NCI-H446 treated with DMSO at 0.1 percent for 48 hours (cell line): ENCODE data around the gene MACROH2A1.

ENCODE experiments used
- DNase-seq: peaks from one replicate; lab custom pipeline; 2025; lab: John Stamatoyannopoulos, UW

The MACROH2A1 gene

DNA sequence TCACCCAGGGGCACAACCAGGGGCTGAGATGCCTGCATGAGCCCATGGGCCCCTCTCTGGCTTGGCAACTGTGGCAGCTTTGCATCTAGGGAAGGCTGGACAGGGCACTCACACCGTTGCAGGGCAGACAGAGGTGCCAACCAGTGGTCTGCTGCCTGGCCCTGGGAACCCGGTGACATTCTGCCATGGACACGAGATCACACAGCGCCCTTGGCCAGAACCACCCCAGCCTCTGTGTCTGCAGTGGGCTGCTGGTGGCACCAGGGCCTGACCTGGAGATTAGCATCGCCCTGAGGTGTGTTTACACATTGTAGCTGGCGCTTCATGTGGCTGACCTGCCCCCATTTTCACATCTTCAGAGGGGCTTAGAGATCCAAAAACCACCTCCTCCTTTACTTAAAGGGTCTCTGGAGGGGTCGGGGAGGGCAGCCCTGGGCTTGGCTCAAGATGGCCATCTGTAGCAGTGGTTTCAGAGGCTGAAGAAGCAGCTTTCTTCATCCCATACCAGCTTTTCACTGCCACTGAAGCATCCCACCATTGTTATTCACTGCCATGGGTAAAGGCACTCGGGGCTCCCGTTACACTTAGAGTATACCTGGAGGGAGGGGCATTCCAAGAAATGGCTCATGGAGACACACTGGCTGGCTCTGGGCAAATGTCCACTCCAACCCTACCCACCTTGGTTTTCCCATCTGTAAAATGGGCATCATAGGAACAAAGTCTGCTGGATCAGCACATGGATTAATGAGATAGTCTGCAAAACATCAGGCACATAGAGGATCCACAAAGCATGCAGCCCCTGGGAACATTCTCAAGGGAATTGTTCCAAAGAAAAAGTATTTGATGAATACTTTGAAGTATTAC, 36.7 kb upstream of the MACROH2A1 start:
- no peak for DNase-seq

DNA sequence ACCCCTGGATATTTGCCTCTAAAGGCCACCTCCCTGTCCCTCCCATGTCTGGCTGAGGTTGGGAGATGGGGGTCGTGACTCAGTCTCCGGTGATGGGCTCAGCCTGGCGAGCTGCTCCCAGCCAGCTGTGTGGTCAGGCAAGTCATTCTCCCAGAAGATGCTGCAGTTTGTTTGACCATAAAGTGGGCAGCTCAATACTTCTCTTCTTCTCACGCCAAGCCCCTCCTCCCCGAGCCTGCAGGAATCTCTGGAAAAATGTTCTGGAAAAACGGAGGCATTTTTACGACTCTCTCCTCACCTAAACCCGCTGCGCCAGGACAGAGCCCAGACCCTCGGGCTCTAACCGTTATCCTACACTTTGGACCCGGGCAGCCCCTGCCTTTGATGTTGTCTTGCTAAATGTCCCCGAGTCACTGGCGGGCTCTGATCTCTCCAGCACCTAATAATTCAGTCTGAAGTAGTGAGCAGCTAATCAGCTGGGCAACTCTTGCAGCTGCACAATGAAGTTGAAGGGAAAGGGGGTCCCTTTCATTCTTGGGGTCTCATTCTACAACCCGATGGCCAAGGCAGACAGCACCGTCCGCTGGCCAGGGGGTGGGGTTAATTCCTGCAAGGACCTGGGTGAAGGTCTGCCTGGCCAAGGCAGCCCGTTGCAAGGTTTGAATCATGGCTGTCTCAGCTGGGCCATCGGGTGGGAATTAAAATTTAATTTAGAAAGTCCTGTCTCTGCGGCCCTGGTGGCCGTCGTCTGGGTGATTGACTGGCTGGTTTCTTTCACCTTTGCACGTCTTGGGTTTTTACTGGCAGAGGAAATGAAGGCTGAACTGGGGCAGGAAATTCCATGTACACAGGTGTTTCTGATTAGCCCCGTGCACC, 35.8 kb upstream of the MACROH2A1 start:
- no peak for DNase-seq

- DNase-seq, result no peak
Observed at GRCh38 chr5:135433681-135434426, 34.8 kb upstream of the MACROH2A1 start.

DNA sequence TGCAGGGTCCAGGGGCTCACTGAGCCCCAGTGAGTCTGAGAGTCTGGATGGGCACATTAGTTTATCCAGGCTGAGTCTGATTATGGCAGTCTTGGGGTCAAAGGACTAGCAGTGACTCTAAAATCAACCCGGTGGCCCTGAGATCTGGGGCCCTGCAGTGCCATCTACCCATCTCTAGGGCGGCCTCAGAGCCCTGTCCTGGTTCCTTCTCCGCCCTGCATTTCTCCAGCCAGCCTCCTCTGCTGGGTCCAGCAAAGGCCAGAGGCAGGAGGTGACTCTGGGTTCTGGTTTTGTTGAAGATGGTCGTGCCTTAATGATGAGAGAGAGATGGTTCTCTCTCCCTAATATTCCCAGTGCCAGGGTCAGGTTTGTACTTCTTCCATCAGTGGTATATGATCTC, 33.1 kb upstream of the MACROH2A1 start:
- no peak for DNase-seq

DNA sequence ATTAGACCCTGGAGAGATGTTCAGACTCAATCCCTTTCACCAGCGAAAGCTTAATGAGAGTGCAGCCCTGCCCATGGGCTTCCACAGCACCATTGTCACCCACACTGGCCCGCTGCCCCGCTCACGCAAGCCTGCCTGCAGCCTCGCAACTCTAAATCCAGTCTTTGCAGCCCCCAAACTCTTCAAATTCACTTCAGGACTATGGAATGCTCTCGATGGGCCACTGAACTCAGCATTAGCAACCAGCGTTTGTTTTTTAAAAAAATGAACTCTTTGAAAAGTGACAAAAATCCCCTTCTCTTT, 31.1 kb upstream of the MACROH2A1 start:
- DNase-seq, result no peak

DNA sequence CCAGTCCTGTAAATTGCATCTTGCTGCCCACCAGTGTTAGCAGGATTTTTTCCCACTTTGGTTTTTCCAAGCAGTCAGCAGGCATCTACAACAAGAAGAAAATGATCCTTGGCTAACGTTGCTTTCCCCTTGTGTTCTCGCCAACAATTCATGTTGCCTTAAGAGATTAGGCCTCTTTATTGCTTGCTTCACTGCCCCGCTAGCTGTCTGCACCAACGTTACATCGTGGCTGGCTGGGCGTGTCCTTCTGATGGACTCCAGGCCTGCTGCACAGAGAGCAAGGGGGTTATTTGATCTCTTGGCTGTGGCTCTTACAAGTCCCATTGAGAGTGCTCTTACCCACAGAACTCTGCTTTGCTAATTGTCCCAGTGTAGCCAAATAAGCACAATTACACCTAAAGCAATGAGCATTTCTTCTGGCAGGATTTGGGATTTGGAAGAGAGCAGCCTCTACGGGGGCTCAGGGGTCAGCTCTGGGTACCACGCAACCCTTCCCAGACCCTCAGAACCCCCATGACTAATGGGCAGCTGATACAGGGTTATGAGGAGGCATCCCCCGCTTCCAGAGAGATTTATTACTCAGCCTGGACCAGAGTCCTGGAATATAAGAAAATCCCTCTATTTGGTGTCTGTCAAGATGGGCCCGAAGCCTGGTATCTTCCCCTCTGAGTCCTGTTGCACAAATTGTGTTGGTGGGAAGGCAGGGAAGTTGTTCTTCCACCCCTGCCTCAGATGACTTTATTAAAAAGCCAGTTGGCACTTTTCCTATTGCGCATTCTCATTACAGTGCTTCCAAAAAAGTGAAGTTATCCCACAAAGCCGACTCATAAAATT, 30.5 kb upstream of the MACROH2A1 start:
- DNase-seq, result peak; percentile 15

GRCh38 chr5:135428586-135428985, 29.6 kb upstream of the MACROH2A1 start:
- DNase-seq, result no peak

DNA sequence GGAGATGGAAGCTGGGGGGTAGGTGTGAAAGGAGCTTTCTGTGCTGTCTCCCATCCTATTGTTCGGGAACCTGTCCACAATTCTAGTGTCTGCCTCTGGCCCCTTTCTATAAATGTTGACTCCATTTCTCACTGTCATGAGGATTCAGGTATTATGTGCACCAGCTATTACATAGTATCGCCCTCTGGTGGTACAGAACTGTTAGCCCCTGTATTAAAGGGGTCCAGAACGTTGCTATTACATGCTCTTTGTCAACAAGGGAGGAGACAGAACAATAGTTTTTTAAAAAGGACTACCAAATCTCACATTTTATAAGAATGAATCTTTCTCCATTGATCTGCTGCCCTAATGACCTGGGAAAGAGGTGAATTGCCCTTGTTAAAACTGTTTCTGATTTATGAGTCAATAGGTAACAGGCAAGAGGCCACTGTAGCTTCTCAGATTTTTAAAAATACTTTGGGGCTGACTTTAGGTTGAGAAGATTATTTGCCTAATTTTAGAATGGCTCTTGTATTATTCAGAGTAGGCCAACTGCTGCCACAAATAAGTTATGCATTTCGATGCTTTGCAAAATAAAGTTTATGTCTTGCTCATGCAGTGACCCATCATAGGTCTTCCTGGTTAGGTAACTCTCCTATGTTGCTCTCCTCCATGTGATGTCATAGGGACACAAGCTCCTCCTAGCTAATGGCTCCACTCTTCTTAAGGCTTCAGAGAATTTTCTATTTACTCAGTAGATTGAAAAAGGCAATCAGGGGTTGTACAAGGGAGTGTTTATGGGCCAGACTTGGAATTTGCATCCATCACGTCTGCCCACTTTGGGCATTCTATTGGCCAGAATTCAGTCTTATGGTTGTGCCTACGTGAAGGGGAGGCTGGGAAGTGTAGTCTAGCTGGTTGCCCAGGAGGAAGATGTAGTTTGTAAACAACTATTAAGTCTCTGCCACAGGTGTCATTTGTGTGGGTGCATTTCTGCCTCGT, 27.4 kb upstream of the MACROH2A1 start:
- peak; percentile 24 for DNase-seq

DNA sequence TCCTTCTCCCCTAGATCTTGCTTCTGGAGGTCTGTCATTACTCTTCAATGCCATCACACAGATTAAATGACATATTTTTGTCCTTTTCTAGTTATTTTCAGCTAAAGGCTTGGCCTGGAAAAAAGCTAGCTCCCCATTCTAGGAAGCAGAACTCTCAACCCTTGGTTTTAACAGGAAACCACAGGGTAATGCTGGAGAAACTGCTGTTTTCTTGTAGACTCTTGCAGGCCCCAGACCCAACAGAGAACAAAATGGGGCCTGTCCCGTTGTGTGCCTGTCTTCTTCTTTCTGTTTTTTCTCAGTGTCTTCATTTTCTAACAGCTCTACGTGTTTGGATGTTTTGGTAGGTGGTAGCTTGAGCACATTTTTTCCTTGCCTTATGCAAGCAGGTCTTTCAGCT, 26.6 kb upstream of the MACROH2A1 start:
- DNase-seq, result no peak

DNA sequence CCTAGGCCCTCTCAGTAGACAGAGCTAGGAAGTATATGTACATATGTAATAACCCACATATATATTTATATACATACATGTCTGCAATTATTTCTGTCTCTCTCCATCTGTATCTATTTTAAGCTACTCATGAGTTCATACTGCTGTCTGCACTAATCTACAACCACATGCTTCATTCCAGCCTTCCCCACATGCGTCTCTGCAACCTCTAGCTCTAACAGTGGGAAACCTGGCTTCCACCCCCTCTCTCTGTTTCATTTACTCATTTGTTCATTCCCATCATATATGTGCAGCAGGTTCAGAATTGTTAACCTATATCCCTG, 24.8 kb upstream of the MACROH2A1 start:
- DNase-seq, result no peak

DNA sequence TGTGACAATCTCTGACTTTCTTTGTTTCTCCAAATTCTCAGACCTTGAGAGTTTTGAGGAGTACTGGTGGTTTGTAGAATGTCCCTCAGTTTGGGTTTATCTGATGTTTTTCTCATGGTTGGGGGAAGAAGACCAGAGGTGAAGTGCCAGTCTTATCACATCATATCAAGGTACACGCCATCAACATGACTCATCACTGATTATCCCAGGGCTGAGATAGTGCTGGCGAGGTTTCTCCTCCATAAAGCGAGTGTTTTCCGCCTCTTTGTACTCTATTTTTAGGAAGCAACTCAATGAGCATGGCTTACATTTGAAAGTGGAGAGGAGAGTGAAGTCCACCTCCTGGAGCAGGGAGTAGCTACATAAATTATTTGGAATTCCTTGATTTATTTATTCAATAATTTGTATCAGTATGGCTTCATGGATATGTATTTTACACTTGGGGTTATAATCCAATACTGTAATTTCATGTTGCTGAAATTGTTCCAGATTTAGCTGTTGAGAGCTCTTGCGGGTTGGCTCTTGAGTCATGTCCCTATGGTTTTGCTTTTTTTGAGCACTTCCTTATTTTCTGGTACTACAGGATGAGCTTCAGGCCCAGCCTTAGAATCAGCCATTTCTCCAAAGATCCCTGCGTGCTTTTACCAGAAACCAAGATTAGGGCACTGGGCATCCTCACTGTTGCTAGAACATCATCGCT, 24.3 kb upstream of the MACROH2A1 start:
- DNase-seq, result no peak

DNA sequence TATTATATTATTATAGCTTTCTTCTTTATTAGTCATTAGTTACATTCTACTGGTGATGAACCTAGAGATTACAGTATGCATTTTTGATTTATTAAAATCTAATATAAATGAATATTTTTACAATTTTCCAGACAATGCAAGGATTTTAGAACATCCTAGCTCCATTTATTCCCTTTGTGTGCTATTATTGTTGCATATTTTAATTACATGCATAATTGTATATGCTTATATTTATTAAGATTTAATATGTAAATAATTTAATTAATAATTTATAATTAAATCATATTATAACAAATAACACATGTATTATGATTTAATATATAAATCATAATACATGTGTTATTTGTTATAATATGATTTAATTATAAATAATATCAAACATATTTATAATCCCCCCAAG, 23.4 kb upstream of the MACROH2A1 start:
- no peak for DNase-seq

DNA sequence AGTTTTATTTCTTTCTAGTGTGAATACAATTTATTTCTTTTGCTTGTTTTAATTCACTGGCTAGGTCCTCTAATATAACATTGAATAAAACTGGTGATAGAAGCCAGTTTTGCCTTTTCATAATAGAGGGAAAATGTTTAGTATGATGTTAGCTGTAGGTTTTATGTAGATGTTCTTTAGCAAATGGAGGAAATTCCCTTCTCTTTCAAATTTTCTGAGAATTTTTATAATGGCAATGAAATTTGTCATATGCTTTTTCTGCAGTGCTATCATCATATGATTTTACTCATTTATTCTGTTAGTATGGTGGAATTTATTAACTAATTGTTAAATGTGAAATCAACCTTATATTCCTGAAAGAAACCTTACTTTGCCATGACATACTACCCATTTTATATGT, 18.1 kb upstream of the MACROH2A1 start:
- no peak for DNase-seq

- no peak for DNase-seq
Observed at GRCh38 chr5:135405082-135405481, 6.1 kb upstream of the MACROH2A1 start.

- DNase-seq, result no peak
Observed at GRCh38 chr5:135402031-135402430, 3.0 kb upstream of the MACROH2A1 start.

- peak; percentile 1 for DNase-seq
Observed at GRCh38 chr5:135400866-135401265, 1.8 kb upstream of the MACROH2A1 start.

- no peak for DNase-seq
Observed at GRCh38 chr5:135399794-135400542, 937 bp upstream of the MACROH2A1 start.

- DNase-seq, result no peak
Observed at GRCh38 chr5:135398160-135398854, 724 bp downstream of the MACROH2A1 start.

- DNase-seq, result no peak
Observed at GRCh38 chr5:135397084-135397483, 1.9 kb downstream of the MACROH2A1 start.
